H9 (cell line): ENCODE data around the gene PPP1R15A. TPM values are rescaled to one million over a fixed set of nuclear protein-coding genes. Genes with fewer than 3 reads are reported as not detected.

Experiments used
- DNase-seq: peaks from one replicate; pipeline ENCODE4 v3.0.0-alpha.2; 2017
- H2AFZ ChIP-seq: one replicate; pipeline ENCODE4 v1.6.1; 2013; ENCODE audit warnings: mild to moderate bottlenecking, low read length, control low read depth, moderate library complexity
- H2AK5ac ChIP-seq: 2 replicates; pipeline ENCODE4 v1.6.1; 2013; ENCODE audit warnings: low read length, control low read depth, mixed read lengths; ENCODE audit not compliant: insufficient read length
- H2BK120ac ChIP-seq: one replicate; pipeline ENCODE4 v1.6.1; 2013; ENCODE audit warnings: low read depth, mild to moderate bottlenecking, low read length, control low read depth, inconsistent platforms; ENCODE audit not compliant: poor library complexity, severe bottlenecking
- H2BK12ac ChIP-seq: 2 replicates; pipeline ENCODE4 v1.6.1; 2013; ENCODE audit warnings: low read length, control low read depth, mixed read lengths, low read depth; ENCODE audit not compliant: insufficient read length
- H2BK15ac ChIP-seq: 2 replicates; pipeline ENCODE4 v1.6.1; 2013; ENCODE audit warnings: low read depth, low read length, control low read depth
- H2BK20ac ChIP-seq: one replicate; pipeline ENCODE4 v1.6.1; 2013; ENCODE audit warnings: low read depth, mild to moderate bottlenecking, low read length, control low read depth, inconsistent platforms; ENCODE audit not compliant: poor library complexity, severe bottlenecking
- H2BK5ac ChIP-seq: 2 replicates; pipeline ENCODE4 v1.6.1; 2013; ENCODE audit warnings: low read length, control low read depth, mixed read lengths; ENCODE audit not compliant: insufficient read length
- H3K14ac ChIP-seq: 2 replicates; pipeline ENCODE4 v1.6.1; 2013; ENCODE audit warnings: low read length, control low read depth; ENCODE audit not compliant: insufficient read depth
- H3K18ac ChIP-seq: 2 replicates; pipeline ENCODE4 v1.6.1; 2013; ENCODE audit warnings: low read depth, mild to moderate bottlenecking, mixed read lengths, low read length, control low read depth; ENCODE audit not compliant: insufficient read length
- H3K23ac ChIP-seq: 2 replicates; pipeline ENCODE4 v1.6.1; 2013; ENCODE audit warnings: low read length, control low read depth, mixed read lengths, low read depth; ENCODE audit not compliant: insufficient read length
- H3K23me2 ChIP-seq: 2 replicates; pipeline ENCODE4 v1.6.1; 2013; ENCODE audit warnings: low read depth, mild to moderate bottlenecking, mixed read lengths, low read length, control low read depth; ENCODE audit not compliant: insufficient read length, poor library complexity, severe bottlenecking
- H3K27ac ChIP-seq: 2 replicates; pipeline ENCODE4 v1.5.1; 2013; ENCODE audit warnings: low read length, control low read depth, mixed read lengths, low read depth; ENCODE audit not compliant: insufficient read length
- H3K27me3 ChIP-seq: 2 replicates; pipeline ENCODE4 v1.6.1; 2013; ENCODE audit warnings: low read length, control low read depth, inconsistent platforms; ENCODE audit not compliant: insufficient read depth
- H3K4ac ChIP-seq: 2 replicates; pipeline ENCODE4 v1.6.1; 2013; ENCODE audit warnings: low read depth, mild to moderate bottlenecking, control low read depth, inconsistent platforms, low read length, moderate library complexity
- H3K4me1 ChIP-seq: 2 replicates; pipeline ENCODE4 v1.6.1; 2013; ENCODE audit warnings: low read length, control low read depth, inconsistent platforms; ENCODE audit not compliant: insufficient read depth
- H3K4me2 ChIP-seq: 2 replicates; pipeline ENCODE4 v1.6.1; 2013; ENCODE audit warnings: low read length, control low read depth, mixed read lengths; ENCODE audit not compliant: insufficient read length, insufficient read depth
- H3K56ac ChIP-seq: 2 replicates; pipeline ENCODE4 v1.6.1; 2013; ENCODE audit warnings: low read depth, mild to moderate bottlenecking, mixed read lengths, low read length, control low read depth; ENCODE audit not compliant: insufficient read length
- H3K79me1 ChIP-seq: 2 replicates; pipeline ENCODE4 v1.6.1; 2013; ENCODE audit warnings: low read depth, mild to moderate bottlenecking, moderate library complexity, low read length, control low read depth, inconsistent platforms; ENCODE audit not compliant: insufficient read depth, poor library complexity, severe bottlenecking
- H3K79me2 ChIP-seq: 2 replicates; pipeline ENCODE4 v1.6.1; 2013; ENCODE audit warnings: low read length, control low read depth, inconsistent platforms; ENCODE audit not compliant: insufficient read depth
- H3K9ac ChIP-seq: 2 replicates; pipeline ENCODE4 v1.6.1; 2013; ENCODE audit warnings: low read length, control low read depth, mixed read lengths; ENCODE audit not compliant: insufficient read length; ENCODE audit errors: extremely low read depth
- H3K9me3 ChIP-seq: one replicate; pipeline ENCODE4 v1.6.1; 2013; ENCODE audit warnings: low read depth, low read length, inconsistent platforms; ENCODE audit not compliant: control insufficient read depth
- H3T11ph ChIP-seq: one replicate; pipeline ENCODE4 v1.6.1; 2013; ENCODE audit warnings: mild to moderate bottlenecking, low read length, control low read depth, inconsistent platforms
- H4K20me1 ChIP-seq: one replicate; pipeline ENCODE4 v1.6.1; 2013; ENCODE audit not compliant: control insufficient read depth, insufficient read length, insufficient read depth
- H4K5ac ChIP-seq: 2 replicates; pipeline ENCODE4 v1.6.1; 2013; ENCODE audit warnings: low read depth, mild to moderate bottlenecking, mixed read lengths, low read length, control low read depth; ENCODE audit not compliant: insufficient read length
- H4K8ac ChIP-seq: replicated peaks from 2 replicates; pipeline ENCODE4 v1.6.1; 2013; ENCODE audit warnings: low read length, control low read depth, mixed read lengths, low read depth; ENCODE audit not compliant: insufficient read length
- H4K91ac ChIP-seq: 2 replicates; pipeline ENCODE4 v1.6.1; 2013; ENCODE audit warnings: low read depth, mild to moderate bottlenecking, moderate library complexity, mixed read lengths, low read length, control low read depth; ENCODE audit not compliant: insufficient read length
- H3K27ac Mint-ChIP-seq, 3 experiments: 2 replicates in 2 of 3; 3 replicates in 1 of 3; pipeline ENCODE4 v1.8.0; 2020 to 2021; ENCODE audit warnings: mixed read lengths in 3 of 3, mild to moderate bottlenecking in 1 of 3, moderate library complexity in 1 of 3
- H3K27me3 Mint-ChIP-seq: 2 replicates; pipeline ENCODE4 v1.8.0; 2021; ENCODE audit warnings: low read depth, mild to moderate bottlenecking, moderate library complexity, mixed read lengths
- H3K36me3 Mint-ChIP-seq, 3 experiments: 2 replicates in 2 of 3; 3 replicates in 1 of 3; pipeline ENCODE4 v1.8.0; 2020 to 2021; ENCODE audit warnings: low read depth in 3 of 3, mixed read lengths in 3 of 3; ENCODE audit not compliant: insufficient read depth in 1 of 3
- H3K4me1 Mint-ChIP-seq, 2 experiments: 2 replicates each; pipeline ENCODE4 v1.8.0; 2020; ENCODE audit warnings: mixed read lengths in 2 of 2
- H3K4me3 Mint-ChIP-seq, 2 experiments: 2 replicates in 1 of 2; 3 replicates in 1 of 2; pipeline ENCODE4 v1.8.0; 2020 to 2021; ENCODE audit warnings: mild to moderate bottlenecking in 2 of 2, mixed read lengths in 2 of 2, moderate library complexity in 1 of 2
- H3K9me3 Mint-ChIP-seq, 2 experiments: 2 replicates in 1 of 2; 3 replicates in 1 of 2; pipeline ENCODE4 v1.8.0; 2020; ENCODE audit warnings: mild to moderate bottlenecking in 2 of 2, mixed read lengths in 2 of 2, moderate library complexity in 1 of 2
- CTCF ChIP-seq: fragments of 200-600 bp; sonication (generic); conservative IDR thresholded peaks from 3 replicates; pipeline ENCODE4 v1.8.0; 2021; ENCODE audit warnings: antibody characterized with exemption, mild to moderate bottlenecking
- WGBS: extraction: QIAGEN DNeasy Blood & Tissue Kit; methylation state at CpG from one replicate; pipeline ENCODE4 v1.1.7; 2013; ENCODE audit warnings: missing lambda C conversion rate, low lambda C conversion rate, mixed read lengths; ENCODE audit not compliant: insufficient read length; ENCODE audit errors: extremely low coverage; 5-methylcytosine and 5-hydroxymethylcytosine counted together
- total RNA-seq: library from RNA; stranded (reverse); gene quantifications from 2 replicates; pipeline ENCODE4 v1.2.1, GENCODE V29; 2021

Gene PPP1R15A
- total RNA-seq, 1 experiment from 2014 or later = 17.2 TPM

DNA sequence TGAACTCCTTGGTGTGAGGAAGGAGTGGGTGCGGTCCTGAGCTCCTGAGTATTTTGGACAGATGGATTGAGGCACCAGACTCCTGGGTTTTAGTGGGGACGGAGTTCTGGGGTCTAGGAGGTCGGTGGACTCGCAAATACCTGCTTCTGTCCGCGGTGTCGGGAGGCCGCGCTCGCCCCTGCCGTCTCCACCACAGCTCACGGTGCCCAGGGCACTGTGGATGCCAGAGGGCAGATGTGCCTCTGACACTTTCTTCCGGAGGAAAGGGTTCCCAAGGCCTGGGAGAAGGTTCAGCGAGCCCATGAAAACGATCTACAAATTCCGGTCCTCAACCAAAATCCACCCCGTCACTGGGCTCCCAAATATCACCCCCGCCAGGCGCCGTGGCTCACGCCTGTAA lies 23.0 kb downstream of the PPP1R15A start:
- Histone ChIP-seq H3T11ph (no peak overlapping the region), H3K79me1 (no peaks in the 10 kb centered on the region), H4K20me1 (no peaks in the 10 kb centered on the region), H3K27me3 (no peaks in the 10 kb centered on the region), H2BK15ac (no peak overlapping the region), H3K9ac (no peak overlapping the region), H3K79me2 (no peaks in the 10 kb centered on the region), H3K4me1 (no peaks in the 10 kb centered on the region; the same call in 1 of the 2 replicates), H3K23me2 (peaks cover 7% of the 10 kb centered on the region), H2AK5ac (no peak overlapping the region), H3K23ac (no peak overlapping the region), H2BK120ac (no peak overlapping the region), H3K4ac (no peak overlapping the region), H2BK12ac (no peak overlapping the region), H4K5ac (no peak overlapping the region), H2BK5ac (no peak overlapping the region), H3K18ac (no peak overlapping the region), H4K91ac (no peak overlapping the region), H3K4me2 (peak overlapping the region; percentile 27), H2BK20ac (no peak overlapping the region), H4K8ac (no peak overlapping the region), H3K9me3 (no peaks in the 10 kb centered on the region), H2AFZ (no peak overlapping the region), H3K56ac (no peak overlapping the region), H3K14ac (no peak overlapping the region; the same call in 1 of the 2 replicates), H3K27ac (no peak overlapping the region)
- Mint-ChIP-seq H3K36me3 (no peaks in the 10 kb centered on the region), H3K4me3 (peak overlapping the region in 1 of 2 experiments; percentile 77; a peak in 3 of 5 replicates), H3K9me3 (no peaks in the 10 kb centered on the region), H3K27me3 (peaks cover 2% of the 10 kb centered on the region; the same call in 1 of the 2 replicates), H3K4me1 (peaks cover 8 to 38% of the 10 kb centered on the region in 2 experiments), H3K27ac (no peak overlapping the region)
- no peak for DNase-seq
- TF ChIP-seq CTCF = no peak
- no CpG with 5 or more reads among the region's 21 CpGs for WGBS
